GM19351 (cell line): Measurements from ENCODE around the gene RSPH1.

Experiments used
- ATAC-seq: cut with Tn5 transposase; IDR thresholded peaks from one replicate; pipeline ENCODE4 v1.9.1; 2021; ENCODE audit warnings: mild to moderate bottlenecking, moderate library complexity; ENCODE audit not compliant: unreplicated experiment

The RSPH1 gene

GRCh38 chr21:42452401-42453223 lies 43.4 kb downstream of the RSPH1 start:
- ATAC-seq = no peak

GRCh38 chr21:42451941-42452340 lies 44.1 kb downstream of the RSPH1 start:
- no peak for ATAC-seq

- ATAC-seq = no peak
Measured at GRCh38 chr21:42448686-42449085, 47.3 kb downstream of the RSPH1 start.

GRCh38 chr21:42447732-42448131 lies 48.3 kb downstream of the RSPH1 start:
- ATAC-seq = no peak

- no peak for ATAC-seq
Measured at GRCh38 chr21:42447182-42447581, 48.8 kb downstream of the RSPH1 start.

- ATAC-seq = no peak
Measured at GRCh38 chr21:42446531-42446930, 49.5 kb downstream of the RSPH1 start.

- ATAC-seq = no peak
Measured at GRCh38 chr21:42445311-42445710, 50.7 kb downstream of the RSPH1 start.

- ATAC-seq = no peak
Measured at GRCh38 chr21:42444745-42445059, 51.3 kb downstream of the RSPH1 start.

GRCh38 chr21:42443876-42444744 lies 51.9 kb downstream of the RSPH1 start:
- no peak for ATAC-seq

- no peak for ATAC-seq
Measured at GRCh38 chr21:42443181-42443785, 52.7 kb downstream of the RSPH1 start.

GRCh38 chr21:42441963-42442362 lies 54.1 kb downstream of the RSPH1 start:
- ATAC-seq = no peak

- ATAC-seq = peak; percentile 76
Measured at GRCh38 chr21:42440187-42440792, 55.7 kb downstream of the RSPH1 start.

- ATAC-seq = no peak
Measured at GRCh38 chr21:42439284-42440186, 56.5 kb downstream of the RSPH1 start.

GRCh38 chr21:42438316-42439205 lies 57.5 kb downstream of the RSPH1 start:
- ATAC-seq = no peak

GRCh38 chr21:42437786-42438185 lies 58.2 kb downstream of the RSPH1 start:
- no peak for ATAC-seq

GRCh38 chr21:42436914-42437313 lies 59.1 kb downstream of the RSPH1 start:
- ATAC-seq = no peak

GRCh38 chr21:42435833-42436232 lies 60.2 kb downstream of the RSPH1 start:
- ATAC-seq = no peak

GRCh38 chr21:42435401-42435800 lies 60.6 kb downstream of the RSPH1 start:
- no peak for ATAC-seq

GRCh38 chr21:42434884-42435283 lies 61.1 kb downstream of the RSPH1 start:
- ATAC-seq = no peak
